HepG2 (cell line): Measurements from ENCODE around the gene TMEM14B. TPM values are rescaled to one million over a fixed set of nuclear protein-coding genes. Genes with fewer than 3 reads are reported as not detected.

Experiments
- ATAC-seq: fragments of 200-7000 bp; cut with Tn5 transposase; 3 replicates; pipeline ENCODE4 v1.9.1; 2020; ENCODE audit warnings: mild to moderate bottlenecking, moderate library complexity
- BruUV-seq: library from RNA; stranded (reverse); fragments of 400-500 nt; replicated peaks from 2 replicates; lab custom pipeline; 2021; lab: Mats Ljungman, UMichigan
- CTCF ChIA-PET: fragments of 300-600 bp; formaldehyde crosslinking; extraction: SDS; loops from one replicate; lab custom pipeline; 2021; ENCODE audit warnings: low total read pairs, inconsistent platforms, low intra/inter-chr PET ratio; lab: Yijun Ruan, JAX
- POLR2A ChIA-PET: fragments of 350-600 bp; sonication (Branson Sonifier 250); formaldehyde crosslinking; loops from one replicate; lab custom pipeline; 2020; ENCODE audit warnings: antibody characterized with exemption, inconsistent platforms; lab: Yijun Ruan, JAX
- DNase-seq: peaks from one replicate; pipeline ENCODE4 v3.0.0-alpha.2; 2015; ENCODE audit warnings: low spot score
- FAIRE-seq: peaks from 3 replicates; lab custom pipeline; 2011; peaks lifted over from hg19 to GRCh38; lab: Jason Lieb, UNC
- H2AFZ ChIP-seq: one replicate; pipeline ENCODE4 v1.6.1; 2011; ENCODE audit warnings: low read length, inconsistent platforms
- H3K27ac ChIP-seq: fragments of 300-600 bp; 3 replicates; pipeline ENCODE4 v1.8.0; 2011; ENCODE audit warnings: mixed run types, mild to moderate bottlenecking, mixed read lengths, low read length, inconsistent platforms; ENCODE audit not compliant: insufficient read depth; ENCODE audit errors: extremely low read length
- H3K27me3 ChIP-seq, 2 experiments: fragments of 200-600 bp in 1 of 2; 2 replicates in 1 of 2; 3 replicates in 1 of 2; pipeline versions ENCODE4 v1.6.0 to v1.8.0; 2011; ENCODE audit warnings: low read length in 2 of 2, mild to moderate bottlenecking in 2 of 2, moderate library complexity in 2 of 2, inconsistent platforms in 1 of 2; ENCODE audit not compliant: insufficient read depth in 2 of 2, control insufficient read depth in 1 of 2
- H3K36me3 ChIP-seq, 2 experiments: fragments of 200-600 bp in 1 of 2; replicated peaks in 1 of 2; 2 replicates in 1 of 2; 3 replicates in 1 of 2; pipeline versions ENCODE4 v1.5.1 to v1.8.0; 2011; ENCODE audit warnings: low read length in 2 of 2, inconsistent platforms in 1 of 2; ENCODE audit not compliant: insufficient read depth in 2 of 2, control insufficient read depth in 1 of 2
- H3K4me1 ChIP-seq: 2 replicates; pipeline ENCODE4 v1.5.1; 2012; ENCODE audit warnings: low read length, inconsistent platforms; ENCODE audit not compliant: insufficient read depth
- H3K4me2 ChIP-seq: 2 replicates; pipeline ENCODE4 v1.6.0; 2011; ENCODE audit warnings: low read depth, low read length, inconsistent platforms
- H3K4me3 ChIP-seq, 3 experiments: fragments of 200-600 bp in 1 of 3; sonication (generic), shearing (Covaris generic) in 1 of 3; replicated peaks in 1 of 3; 2 replicates each; pipeline ENCODE4 v1.5.1; 2011 to 2016; ENCODE audit warnings: low read length in 3 of 3, inconsistent platforms in 2 of 3, low read depth in 2 of 3, mild to moderate bottlenecking in 2 of 3, control low read depth in 1 of 3, mixed read lengths in 1 of 3; ENCODE audit not compliant: insufficient read depth in 1 of 3
- H3K79me2 ChIP-seq: one replicate; pipeline ENCODE4 v1.6.1; 2011; ENCODE audit warnings: low read length, inconsistent platforms; ENCODE audit not compliant: insufficient read depth
- H3K9ac ChIP-seq: 2 replicates; pipeline ENCODE4 v1.6.0; 2011; ENCODE audit warnings: mild to moderate bottlenecking, low read depth, low read length, inconsistent platforms; ENCODE audit not compliant: insufficient read depth
- H3K9me3 ChIP-seq: 2 replicates; pipeline ENCODE4 v1.5.1; 2012; ENCODE audit warnings: mild to moderate bottlenecking, low read length
- H4K20me1 ChIP-seq: 2 replicates; pipeline ENCODE4 v1.6.0; 2011; ENCODE audit warnings: inconsistent platforms, mild to moderate bottlenecking, low read length, moderate library complexity; ENCODE audit not compliant: insufficient read depth
- ASH2L ChIP-seq: fragments of 300-600, 200-600 bp; sonication (generic); IDR thresholded peaks from 2 replicates; pipeline ENCODE4 v1.7.0; 2017; ENCODE audit warnings: low read depth, mild to moderate bottlenecking, moderate library complexity, mixed read lengths, low read length; ENCODE audit not compliant: insufficient read length
- ATF7 ChIP-seq, 2 experiments: fragments of 450-650 bp in 1 of 2; sonication (generic) in 1 of 2; formaldehyde crosslinking in 1 of 2; IDR thresholded peaks; 2 replicates each; pipeline versions ENCODE4 v1.4.0 to v1.6.1; 2016 to 2020; ENCODE audit warnings: antibody characterized with exemption in 1 of 2, mild to moderate bottlenecking in 1 of 2, missing genetic modification reagents in 1 of 2
- BRCA1 ChIP-seq: sonication (generic); formaldehyde crosslinking; IDR thresholded peaks from 2 replicates; pipeline ENCODE4 v1.4.0; 2020; ENCODE audit warnings: missing genetic modification reagents
- CEBPG ChIP-seq: IDR thresholded peaks from 2 replicates; pipeline ENCODE4 v1.6.1; 2016
- MAFF ChIP-seq: IDR thresholded peaks from 2 replicates; pipeline ENCODE4 v1.6.1; 2011; ENCODE audit warnings: low read depth, low read length, improper control_type of control experiment
- MAFK ChIP-seq, 2 experiments: IDR thresholded peaks in 1 of 2; conservative IDR thresholded peaks in 1 of 2; 2 replicates each; pipeline ENCODE4 v1.6.1; 2011; ENCODE audit warnings: improper control_type of control experiment in 2 of 2, low read length in 2 of 2
- WIZ ChIP-seq: sonication (generic); formaldehyde crosslinking; IDR thresholded peaks from 2 replicates; pipeline ENCODE4 v1.5.1; 2020; ENCODE audit warnings: mild to moderate bottlenecking, missing genetic modification reagents
- ZNF101 ChIP-seq: sonication (generic); formaldehyde crosslinking; IDR thresholded peaks from 2 replicates; pipeline ENCODE4 v1.4.0; 2020; ENCODE audit warnings: mild to moderate bottlenecking, low read depth, missing genetic modification reagents, borderline replicate concordance
- ZNF839 ChIP-seq: sonication (generic); formaldehyde crosslinking; IDR thresholded peaks from 2 replicates; pipeline ENCODE4 v1.4.0; 2020; ENCODE audit warnings: missing genetic modification reagents, mild to moderate bottlenecking, borderline replicate concordance
- WGBS: methylation state at CpG from one replicate; pipeline ENCODE4 v1.1.6; 2017; ENCODE audit warnings: low lambda C conversion rate; 5-methylcytosine and 5-hydroxymethylcytosine counted together
- in situ Hi-C: cut with HindIII; loops from 2 replicates; pipeline ENCODE4 v1.10.0; 2017; ENCODE audit warnings: low pct_unique_long_range_greater_than_20kb; ENCODE audit not compliant: extremely low pct_ligation_motif_present
- intact Hi-C: fragments of 100-400 bp; cut with micrococcal nuclease; formaldehyde crosslinking; loops from one replicate; pipeline ENCODE4 v1.10.0; 2022; ENCODE audit not compliant: unreplicated experiment
- polyA plus RNA-seq, 8 experiments: library from polyadenylated mRNA; depleted of rRNA in 3 of 8; stranded (reverse) in 7 of 8; unstranded in 1 of 8; fragments of >200 nt; fragmentation: Illumina TruSeq in 4 of 8; extraction: Trizol in 4 of 8; gene quantifications; 2 replicates each; pipeline versions ENCODE4 v1.2.1 to v1.2.3, GENCODE V29; 2011 to 2016; ENCODE audit warnings: low read depth in 4 of 8, missing spikeins in 1 of 8, mixed read lengths in 1 of 8; ENCODE audit not compliant: insufficient read depth in 1 of 8
- total RNA-seq, 5 experiments: library from RNA; depleted of rRNA; stranded (reverse); fragments of >200 nt; fragmentation: Illumina TruSeq; extraction: Trizol; gene quantifications; 2 replicates each; pipeline ENCODE4 v1.2.3, GENCODE V29; 2016; ENCODE audit warnings: low read depth in 1 of 5
- TF ChIP-seq, protein P1 (sequence below): sonication (generic); formaldehyde crosslinking; IDR thresholded peaks from 2 replicates; pipeline ENCODE4 v1.5.0; 2020; ENCODE audit warnings: mild to moderate bottlenecking, missing genetic modification reagents
- TF ChIP-seq, protein P2 (sequence below), 2 experiments: sonication (generic) in 1 of 2; formaldehyde crosslinking in 1 of 2; IDR thresholded peaks; 2 replicates each; pipeline versions ENCODE4 v1.4.0 to v1.6.1; 2018 to 2020; ENCODE audit warnings: missing genetic modification reagents in 2 of 2, borderline replicate concordance in 1 of 2, low read depth in 1 of 2, mild to moderate bottlenecking in 1 of 2, missing biosample characterization in 1 of 2
- TF ChIP-seq, protein P3 (sequence below): sonication (generic); formaldehyde crosslinking; IDR thresholded peaks from 2 replicates; pipeline ENCODE4 v1.5.0; 2020; ENCODE audit warnings: mild to moderate bottlenecking, missing genetic modification reagents
- TF ChIP-seq, protein P4 (sequence below): sonication (generic); formaldehyde crosslinking; IDR thresholded peaks from 2 replicates; pipeline ENCODE4 v1.8.1; 2023; ENCODE audit warnings: missing genetic modification reagents, inconsistent platforms, borderline replicate concordance

TMEM14B gene
- total and polyA plus RNA-seq, 2 of the 13 experiments (the other 11 are each of a cell fraction or from before 2014, with no cell fraction given), result 133 to 200 TPM

DNA sequence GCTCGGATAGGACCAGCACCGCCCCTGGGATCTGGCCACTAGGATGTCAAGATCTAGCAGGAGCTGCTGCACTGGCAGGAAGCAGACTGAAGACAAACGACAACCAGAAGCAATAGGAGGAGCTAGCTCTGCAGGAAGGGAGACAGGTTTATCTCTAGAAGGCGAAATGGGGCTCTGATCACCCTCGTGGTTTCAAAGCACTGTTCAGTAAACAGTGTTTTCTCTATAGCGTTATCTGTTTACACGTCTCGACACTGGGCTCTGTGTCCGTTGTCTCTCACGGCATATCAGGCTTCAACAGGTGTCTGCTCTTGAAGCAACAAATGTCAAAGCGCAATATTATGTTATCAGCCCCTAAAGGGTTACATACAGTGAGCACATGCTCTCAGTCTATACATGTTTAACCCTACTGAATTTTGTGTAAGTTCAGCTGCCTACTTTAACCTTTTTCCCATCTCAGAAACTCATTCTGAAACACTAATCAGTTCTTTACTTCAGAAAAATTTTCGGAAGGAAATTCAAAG lies 23.8 kb downstream of the TMEM14B start (continued):
- TF ChIP-seq, protein P1, sequence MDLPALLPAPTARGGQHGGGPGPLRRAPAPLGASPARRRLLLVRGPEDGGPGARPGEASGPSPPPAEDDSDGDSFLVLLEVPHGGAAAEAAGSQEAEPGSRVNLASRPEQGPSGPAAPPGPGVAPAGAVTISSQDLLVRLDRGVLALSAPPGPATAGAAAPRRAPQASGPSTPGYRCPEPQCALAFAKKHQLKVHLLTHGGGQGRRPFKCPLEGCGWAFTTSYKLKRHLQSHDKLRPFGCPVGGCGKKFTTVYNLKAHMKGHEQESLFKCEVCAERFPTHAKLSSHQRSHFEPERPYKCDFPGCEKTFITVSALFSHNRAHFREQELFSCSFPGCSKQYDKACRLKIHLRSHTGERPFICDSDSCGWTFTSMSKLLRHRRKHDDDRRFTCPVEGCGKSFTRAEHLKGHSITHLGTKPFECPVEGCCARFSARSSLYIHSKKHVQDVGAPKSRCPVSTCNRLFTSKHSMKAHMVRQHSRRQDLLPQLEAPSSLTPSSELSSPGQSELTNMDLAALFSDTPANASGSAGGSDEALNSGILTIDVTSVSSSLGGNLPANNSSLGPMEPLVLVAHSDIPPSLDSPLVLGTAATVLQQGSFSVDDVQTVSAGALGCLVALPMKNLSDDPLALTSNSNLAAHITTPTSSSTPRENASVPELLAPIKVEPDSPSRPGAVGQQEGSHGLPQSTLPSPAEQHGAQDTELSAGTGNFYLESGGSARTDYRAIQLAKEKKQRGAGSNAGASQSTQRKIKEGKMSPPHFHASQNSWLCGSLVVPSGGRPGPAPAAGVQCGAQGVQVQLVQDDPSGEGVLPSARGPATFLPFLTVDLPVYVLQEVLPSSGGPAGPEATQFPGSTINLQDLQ, result no peak
- TF ChIP-seq ASH2L, result no peak
- TF ChIP-seq BRCA1 (CRISPR knock-in tag), result no peak
- TF ChIP-seq ZNF839, result no peak

DNA sequence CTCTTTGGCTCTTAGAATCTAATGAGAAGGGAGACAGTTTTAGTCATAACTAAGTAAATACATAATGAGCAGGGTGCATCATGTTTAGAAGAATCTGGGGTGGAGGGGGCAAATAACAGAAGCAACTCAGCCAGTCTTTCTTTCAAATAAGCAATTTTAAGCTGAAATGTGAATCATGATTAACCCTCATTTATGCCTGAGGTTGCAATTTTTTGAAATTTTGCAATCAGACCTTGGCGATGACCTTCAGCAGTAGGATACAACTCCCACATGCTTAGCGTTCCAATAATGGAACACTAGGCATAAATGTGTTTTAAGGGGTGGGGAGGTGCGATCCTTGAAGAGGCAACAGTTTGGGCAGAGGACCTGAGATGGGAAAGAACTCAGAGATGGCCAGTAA lies 30.6 kb downstream of the TMEM14B start:
- WGBS, result 92% methylated on average over 3 of the region's 3 CpGs
- H3K4me3 ChIP-seq, result no peak overlapping the region
- no peak overlapping the region for H3K27ac ChIP-seq
- intact Hi-C loops, result no loop called here
- H2AFZ ChIP-seq, result no peak overlapping the region
- no peaks in the 10 kb centered on the region for H3K79me2 ChIP-seq
- no peaks in the 10 kb centered on the region for H3K27me3 ChIP-seq
- H3K4me1 ChIP-seq, result no peaks in the 10 kb centered on the region
- no peak for DNase-seq
- H4K20me1 ChIP-seq, result no peaks in the 10 kb centered on the region
- H3K9me3 ChIP-seq, result no peaks in the 10 kb centered on the region
- BruUV-seq, result no TSS peak
- ATAC-seq, result no peak
- TF ChIP-seq, protein P2, sequence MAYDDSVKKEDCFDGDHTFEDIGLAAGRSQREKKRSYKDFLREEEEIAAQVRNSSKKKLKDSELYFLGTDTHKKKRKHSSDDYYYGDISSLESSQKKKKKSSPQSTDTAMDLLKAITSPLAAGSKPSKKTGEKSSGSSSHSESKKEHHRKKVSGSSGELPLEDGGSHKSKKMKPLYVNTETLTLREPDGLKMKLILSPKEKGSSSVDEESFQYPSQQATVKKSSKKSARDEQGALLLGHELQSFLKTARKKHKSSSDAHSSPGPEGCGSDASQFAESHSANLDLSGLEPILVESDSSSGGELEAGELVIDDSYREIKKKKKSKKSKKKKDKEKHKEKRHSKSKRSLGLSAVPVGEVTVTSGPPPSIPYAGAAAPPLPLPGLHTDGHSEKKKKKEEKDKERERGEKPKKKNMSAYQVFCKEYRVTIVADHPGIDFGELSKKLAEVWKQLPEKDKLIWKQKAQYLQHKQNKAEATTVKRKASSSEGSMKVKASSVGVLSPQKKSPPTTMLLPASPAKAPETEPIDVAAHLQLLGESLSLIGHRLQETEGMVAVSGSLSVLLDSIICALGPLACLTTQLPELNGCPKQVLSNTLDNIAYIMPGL (CRISPR knock-in tag; IDR thresholded peaks at IDR 0.05; ENCODE audit: borderline replicate concordance in 1 of 2, low read depth in 1 of 2), result no peak
- TF ChIP-seq ZNF101 (CRISPR knock-in tag), result no peak
- TF ChIP-seq MAFK (conservative IDR thresholded peaks at IDR 0.05 in 1 of 2, IDR thresholded peaks at IDR 0.05 in 1 of 2; ENCODE audit: low read length in 2 of 2), result peak; percentile 51 to 69; a peak in 3 of 4 replicates
- TF ChIP-seq, protein P3, sequence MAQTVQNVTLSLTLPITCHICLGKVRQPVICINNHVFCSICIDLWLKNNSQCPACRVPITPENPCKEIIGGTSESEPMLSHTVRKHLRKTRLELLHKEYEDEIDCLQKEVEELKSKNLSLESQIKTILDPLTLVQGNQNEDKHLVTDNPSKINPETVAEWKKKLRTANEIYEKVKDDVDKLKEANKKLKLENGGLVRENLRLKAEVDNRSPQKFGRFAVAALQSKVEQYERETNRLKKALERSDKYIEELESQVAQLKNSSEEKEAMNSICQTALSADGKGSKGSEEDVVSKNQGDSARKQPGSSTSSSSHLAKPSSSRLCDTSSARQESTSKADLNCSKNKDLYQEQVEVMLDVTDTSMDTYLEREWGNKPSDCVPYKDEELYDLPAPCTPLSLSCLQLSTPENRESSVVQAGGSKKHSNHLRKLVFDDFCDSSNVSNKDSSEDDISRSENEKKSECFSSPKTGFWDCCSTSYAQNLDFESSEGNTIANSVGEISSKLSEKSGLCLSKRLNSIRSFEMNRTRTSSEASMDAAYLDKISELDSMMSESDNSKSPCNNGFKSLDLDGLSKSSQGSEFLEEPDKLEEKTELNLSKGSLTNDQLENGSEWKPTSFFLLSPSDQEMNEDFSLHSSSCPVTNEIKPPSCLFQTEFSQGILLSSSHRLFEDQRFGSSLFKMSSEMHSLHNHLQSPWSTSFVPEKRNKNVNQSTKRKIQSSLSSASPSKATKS (CRISPR knock-in tag), result no peak
- TF ChIP-seq, protein P4, sequence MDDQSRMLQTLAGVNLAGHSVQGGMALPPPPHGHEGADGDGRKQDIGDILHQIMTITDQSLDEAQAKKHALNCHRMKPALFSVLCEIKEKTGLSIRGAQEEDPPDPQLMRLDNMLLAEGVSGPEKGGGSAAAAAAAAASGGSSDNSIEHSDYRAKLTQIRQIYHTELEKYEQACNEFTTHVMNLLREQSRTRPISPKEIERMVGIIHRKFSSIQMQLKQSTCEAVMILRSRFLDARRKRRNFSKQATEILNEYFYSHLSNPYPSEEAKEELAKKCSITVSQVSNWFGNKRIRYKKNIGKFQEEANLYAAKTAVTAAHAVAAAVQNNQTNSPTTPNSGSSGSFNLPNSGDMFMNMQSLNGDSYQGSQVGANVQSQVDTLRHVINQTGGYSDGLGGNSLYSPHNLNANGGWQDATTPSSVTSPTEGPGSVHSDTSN (CRISPR knock-in tag), result no peak
- TF ChIP-seq WIZ, result no peak
- TF ChIP-seq MAFF, result peak; percentile 66
- TF ChIP-seq ATF7 (IDR thresholded peaks at IDR 0.05), result no peak
- no peak for TF ChIP-seq ATF7 (CRISPR knock-in tag; IDR thresholded peaks at IDR 0.05)
- TF ChIP-seq CEBPG (CRISPR knock-in tag), result no peak
- CTCF ChIA-PET, result no interaction called here
- POLR2A ChIA-PET, result no interaction called here
- no peak overlapping the region for H3K9ac ChIP-seq
- in situ Hi-C loops, result no loop called here
- peaks cover 0 to 13% of the 10 kb centered on the region in 2 experiments; a peak in 2 of 5 replicates for H3K36me3 ChIP-seq
- H3K4me2 ChIP-seq, result no peak overlapping the region
- no peak for FAIRE-seq
